K562 (cell line): ENCODE data around the gene ENOX2. TPM values are rescaled to one million over a fixed set of nuclear protein-coding genes. Genes with fewer than 3 reads are reported as not detected.

Experiments used
- ATAC-seq: fragments of 200-7000 bp; cut with Tn5 transposase; 3 replicates; pipeline ENCODE4 v1.9.1; 2020; ENCODE audit warnings: moderate library complexity
- BruUV-seq: library from RNA; stranded (reverse); fragments of 400-500 nt; replicated peaks from 2 replicates; lab custom pipeline; 2021; lab: Mats Ljungman, UMichigan
- CTCF ChIA-PET: fragments of 300-600 bp; formaldehyde crosslinking; extraction: SDS; loops from one replicate; lab custom pipeline; 2021; ENCODE audit warnings: low intra/inter-chr PET ratio; lab: Yijun Ruan, JAX
- POLR2A ChIA-PET: fragments of 300-600, 350-650 bp; sonication (Branson Sonifier 250); formaldehyde crosslinking; extraction: SDS; loops from one replicate; lab custom pipeline; 2021; ENCODE audit warnings: antibody characterized with exemption, inconsistent platforms; lab: Yijun Ruan, JAX
- DNase-seq, 4 experiments: peaks; one replicate each; pipeline versions ENCODE4 v3.0.0 to v3.0.0-alpha.2; 2011 to 2018; ENCODE audit warnings: low spot score in 3 of 4, mixed read lengths in 3 of 4; ENCODE audit errors: extremely low read depth in 1 of 4
- FAIRE-seq: peaks from 2 replicates; lab custom pipeline; 2011; peaks lifted over from hg19 to GRCh38; lab: Jason Lieb, UNC
- H2AFZ ChIP-seq: 2 replicates; pipeline ENCODE4 v1.6.0; 2011; ENCODE audit warnings: low read depth, low read length, control low read depth, inconsistent platforms
- H3K27ac ChIP-seq: fragments of 200-600 bp; 3 replicates; pipeline ENCODE4 v1.8.0; 2011; ENCODE audit warnings: low read depth, mild to moderate bottlenecking, control low read depth, inconsistent platforms, low read length, moderate library complexity, mixed read lengths; ENCODE audit errors: extremely low read depth
- H3K27me3 ChIP-seq, 2 experiments: fragments of 300-600 bp in 1 of 2; 2 replicates in 1 of 2; 3 replicates in 1 of 2; pipeline versions ENCODE4 v1.6.0 to v1.8.0; 2011; ENCODE audit warnings: inconsistent platforms in 2 of 2, low read length in 2 of 2, mild to moderate bottlenecking in 1 of 2, mixed read lengths in 1 of 2, moderate library complexity in 1 of 2; ENCODE audit not compliant: control insufficient read depth in 2 of 2, insufficient read depth in 2 of 2
- H3K36me3 ChIP-seq: fragments of 300-600 bp; 3 replicates; pipeline ENCODE4 v1.8.0; 2011; ENCODE audit warnings: mild to moderate bottlenecking, low read length, inconsistent platforms; ENCODE audit not compliant: control insufficient read depth, insufficient read depth
- H3K4me1 ChIP-seq, 2 experiments: fragments of 200-600 bp in 1 of 2; replicated peaks in 1 of 2; 2 replicates in 1 of 2; 3 replicates in 1 of 2; pipeline versions ENCODE4 v1.5.1 to v1.8.0; 2011; ENCODE audit warnings: inconsistent platforms in 2 of 2, low read length in 2 of 2, mild to moderate bottlenecking in 1 of 2, mixed read lengths in 1 of 2, moderate library complexity in 1 of 2; ENCODE audit not compliant: control insufficient read depth in 2 of 2, insufficient read depth in 2 of 2
- H3K4me2 ChIP-seq: 2 replicates; pipeline ENCODE4 v1.6.1; 2011; ENCODE audit warnings: low read length, control low read depth, inconsistent platforms, mixed read lengths; ENCODE audit not compliant: insufficient read depth
- H3K4me3 ChIP-seq: fragments of 200-600 bp; sonication (generic), shearing (Covaris generic); 2 replicates; pipeline ENCODE4 v1.5.1; 2016; ENCODE audit warnings: control low read depth, inconsistent platforms
- H3K79me2 ChIP-seq: fragments of 200-600 bp; 3 replicates; pipeline ENCODE4 v1.8.0; 2011; ENCODE audit warnings: low read length, inconsistent platforms; ENCODE audit not compliant: control insufficient read depth, insufficient read depth
- H3K9ac ChIP-seq, 2 experiments: 2 replicates each; pipeline versions ENCODE4 v1.6.0 to v1.6.1; 2011; ENCODE audit warnings: low read depth in 2 of 2, low read length in 2 of 2, control low read depth in 1 of 2, inconsistent platforms in 1 of 2, mild to moderate bottlenecking in 1 of 2, mixed read lengths in 1 of 2; ENCODE audit not compliant: insufficient read depth in 1 of 2
- H3K9me1 ChIP-seq: one replicate; pipeline ENCODE4 v1.6.0; 2011; ENCODE audit warnings: inconsistent platforms, mild to moderate bottlenecking, low read length, moderate library complexity; ENCODE audit not compliant: control insufficient read depth, insufficient read depth
- H3K9me3 ChIP-seq: replicated peaks from 2 replicates; pipeline ENCODE4 v1.5.1; 2011; ENCODE audit warnings: low read depth, low read length, inconsistent platforms; ENCODE audit not compliant: control insufficient read depth, insufficient read depth
- H4K20me1 ChIP-seq: replicated peaks from 2 replicates; pipeline ENCODE4 v1.6.1; 2011; ENCODE audit warnings: low read length, inconsistent platforms, mixed read lengths; ENCODE audit not compliant: control insufficient read depth, insufficient read depth
- CBX3 ChIP-seq, 2 experiments: IDR thresholded peaks; 1 replicate in 1 of 2; 2 replicates in 1 of 2; pipeline ENCODE4 v1.6.1; 2012; ENCODE audit warnings: inconsistent platforms in 2 of 2, low read length in 2 of 2, borderline replicate concordance in 1 of 2, control low read depth in 1 of 2
- CREB5 ChIP-seq: fragments of 250-450 bp; sonication (Bioruptor Pico); IDR thresholded peaks from 2 replicates; pipeline ENCODE4 v1.5.0; 2020; ENCODE audit warnings: mild to moderate bottlenecking
- ELK3 ChIP-seq: fragments of 450-650 bp; formaldehyde crosslinking; IDR thresholded peaks from 2 replicates; pipeline ENCODE4 v1.4.0; 2020; ENCODE audit warnings: mild to moderate bottlenecking
- EWSR1 ChIP-seq: fragments of 450-650 bp; IDR thresholded peaks from 2 replicates; pipeline ENCODE4 v1.6.1; 2018; ENCODE audit warnings: borderline replicate concordance, mild to moderate bottlenecking, low read depth, moderate library complexity; ENCODE audit not compliant: partially characterized antibody
- FOXK2 ChIP-seq, 2 experiments: fragments of 450-650 bp; IDR thresholded peaks in 1 of 2; conservative IDR thresholded peaks in 1 of 2; 2 replicates each; pipeline ENCODE4 v1.6.1; 2016; ENCODE audit warnings: low read depth in 2 of 2, mild to moderate bottlenecking in 1 of 2
- GABPB1 ChIP-seq: sonication (generic); formaldehyde crosslinking; IDR thresholded peaks from 2 replicates; pipeline ENCODE4 v1.8.0; 2022; ENCODE audit warnings: mild to moderate bottlenecking, missing genetic modification reagents
- NR1H2 ChIP-seq: sonication (generic); formaldehyde crosslinking; IDR thresholded peaks from 2 replicates; pipeline ENCODE4 v1.4.0; 2020; ENCODE audit warnings: mild to moderate bottlenecking, missing genetic modification reagents
- RAD51 ChIP-seq: fragments of 450-650 bp; IDR thresholded peaks from 2 replicates; pipeline ENCODE4 v1.7.1; 2016; ENCODE audit warnings: low read depth, mild to moderate bottlenecking, borderline replicate concordance
- RBM17 ChIP-seq: fragments of 200-400 bp; formaldehyde crosslinking; IDR thresholded peaks from 2 replicates; pipeline ENCODE4 v1.6.1; 2017; ENCODE audit warnings: low read depth, mild to moderate bottlenecking, low read length, borderline replicate concordance
- SMARCA5 ChIP-seq: fragments of 450-650 bp; IDR thresholded peaks from 2 replicates; pipeline ENCODE4 v1.6.1; 2016
- THRAP3 ChIP-seq: fragments of 450-650 bp; IDR thresholded peaks from 2 replicates; pipeline ENCODE4 v1.6.1; 2016; ENCODE audit warnings: mild to moderate bottlenecking, inconsistent platforms, borderline replicate concordance
- ZNF143 ChIP-seq: sonication (generic); formaldehyde crosslinking; IDR thresholded peaks from 2 replicates; pipeline ENCODE4 v1.9.0; 2022; ENCODE audit warnings: mild to moderate bottlenecking, missing genetic modification reagents
- in situ Hi-C: fragments of 300-500 bp; cut with MboI; formaldehyde crosslinking; loops from 4 replicates; pipeline ENCODE4 v1.15.0; 2018; ENCODE audit warnings: inconsistent platforms, mixed read lengths
- intact Hi-C: fragments of 100-400 bp; cut with micrococcal nuclease; formaldehyde crosslinking; loops from 2 replicates; pipeline ENCODE4 v1.14.2; 2022
- polyA plus RNA-seq, 8 experiments: library from polyadenylated mRNA; depleted of rRNA in 4 of 8; stranded (reverse) in 5 of 8; unstranded in 3 of 8; fragments of >200 nt; fragmentation: Nextera tagmentation in 2 of 8; fragmentation: Illumina TruSeq in 1 of 8; extraction: Ambion mirVana in 2 of 8; extraction: Trizol in 1 of 8; gene quantifications; 2 replicates each; pipeline versions ENCODE4 v1.2.1 to v1.2.3, GENCODE V29; 2011 to 2014; ENCODE audit warnings: inconsistent platforms in 1 of 8, missing spikeins in 1 of 8
- total RNA-seq, 7 experiments: library from RNA; depleted of rRNA in 6 of 7; stranded (reverse); fragments of >200 nt in 6 of 7; fragmentation: Illumina TruSeq in 2 of 7; extraction: Trizol in 2 of 7; gene quantifications; 2 replicates each; pipeline versions ENCODE4 v1.2.1 to v1.2.3, GENCODE V29; 2011 to 2021; ENCODE audit warnings: low replicate concordance in 1 of 7
- TF ChIP-seq, protein P1 (sequence below): sonication (generic); formaldehyde crosslinking; IDR thresholded peaks from 2 replicates; pipeline ENCODE4 v1.8.1; 2022; ENCODE audit warnings: missing genetic modification reagents
- TF ChIP-seq, protein P2 (sequence below): sonication (generic); formaldehyde crosslinking; IDR thresholded peaks from 2 replicates; pipeline ENCODE4 v1.5.0; 2020; ENCODE audit warnings: missing genetic modification reagents

The ENOX2 gene
- total and polyA plus RNA-seq, 9 of the 15 experiments (the other 6 are each of a cell fraction or from before 2014, with no cell fraction given), result 6.1 to 24.0 (median 13.8) TPM

GRCh38 chrX:130649738-130650137 is 253.3 kb downstream of the ENOX2 start:
- Histone ChIP-seq H3K79me2 (no peaks in the 10 kb centered on the region), H3K36me3 (no peaks in the 10 kb centered on the region; the same call in 2 of the 3 replicates), H3K4me2 (no peak overlapping the region), H3K9me3 (no peaks in the 10 kb centered on the region), H3K4me1 (no peaks in the 10 kb centered on the region; a peak in 1 of 5 replicates), H2AFZ (no peak overlapping the region), H3K27me3 (no peaks in the 10 kb centered on the region), H3K27ac (no peak overlapping the region), H3K9ac (no peak overlapping the region), H4K20me1 (no peaks in the 10 kb centered on the region), H3K9me1 (no peaks in the 10 kb centered on the region), H3K4me3 (no peak overlapping the region)
- in situ Hi-C loops (no loop called here), intact Hi-C loops (no loop called here)
- TF ChIP-seq RBM17 (no peak), CREB5 (CRISPR knock-in tag) (no peak), FOXK2 (conservative IDR thresholded peaks at IDR 0.05 in 1 of 2, IDR thresholded peaks at IDR 0.05 in 1 of 2; ENCODE audit: low read depth in 2 of 2) (no peak), RAD51 (no peak), CBX3 (IDR thresholded peaks at IDR 0.05; ENCODE audit: borderline replicate concordance in 1 of 2, low read length in 2 of 2) (no peak), NR1H2 (CRISPR knock-in tag) (no peak), THRAP3 (no peak), ZNF143 (CRISPR knock-in tag) (no peak), GABPB1 (CRISPR knock-in tag) (no peak), EWSR1 (no peak), ELK3 (CRISPR knock-in tag) (no peak), SMARCA5 (no peak)
- TF ChIP-seq, protein P1, sequence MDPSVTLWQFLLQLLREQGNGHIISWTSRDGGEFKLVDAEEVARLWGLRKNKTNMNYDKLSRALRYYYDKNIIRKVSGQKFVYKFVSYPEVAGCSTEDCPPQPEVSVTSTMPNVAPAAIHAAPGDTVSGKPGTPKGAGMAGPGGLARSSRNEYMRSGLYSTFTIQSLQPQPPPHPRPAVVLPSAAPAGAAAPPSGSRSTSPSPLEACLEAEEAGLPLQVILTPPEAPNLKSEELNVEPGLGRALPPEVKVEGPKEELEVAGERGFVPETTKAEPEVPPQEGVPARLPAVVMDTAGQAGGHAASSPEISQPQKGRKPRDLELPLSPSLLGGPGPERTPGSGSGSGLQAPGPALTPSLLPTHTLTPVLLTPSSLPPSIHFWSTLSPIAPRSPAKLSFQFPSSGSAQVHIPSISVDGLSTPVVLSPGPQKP, result no peak
- TF ChIP-seq, protein P2, sequence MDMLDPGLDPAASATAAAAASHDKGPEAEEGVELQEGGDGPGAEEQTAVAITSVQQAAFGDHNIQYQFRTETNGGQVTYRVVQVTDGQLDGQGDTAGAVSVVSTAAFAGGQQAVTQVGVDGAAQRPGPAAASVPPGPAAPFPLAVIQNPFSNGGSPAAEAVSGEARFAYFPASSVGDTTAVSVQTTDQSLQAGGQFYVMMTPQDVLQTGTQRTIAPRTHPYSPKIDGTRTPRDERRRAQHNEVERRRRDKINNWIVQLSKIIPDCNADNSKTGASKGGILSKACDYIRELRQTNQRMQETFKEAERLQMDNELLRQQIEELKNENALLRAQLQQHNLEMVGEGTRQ (CRISPR knock-in tag), result no peak
- ChIA-PET POLR2A (no interaction called here), CTCF (no interaction called here)
- no TSS peak for BruUV-seq
- ATAC-seq (no peak), DNase-seq (no peak), FAIRE-seq (no peak)
